Tibial nerve (tissue), 4 donors: ENCODE measurements around the gene ACOT11.

Source experiments
- CTCF ChIP-seq, 5 experiments: fragments of 200-600 bp in 3 of 5; fragments of 450-650 bp in 2 of 5; sonication (generic) in 3 of 5; IDR thresholded peaks; one replicate each; pipeline ENCODE4 v1.5.1; 2016 to 2019; ENCODE audit warnings: antibody characterized with exemption in 5 of 5, mild to moderate bottlenecking in 3 of 5, moderate library complexity in 2 of 5
- EP300 ChIP-seq, 2 donors: sonication (generic); formaldehyde crosslinking; IDR thresholded peaks; one replicate each; pipeline ENCODE4 v1.6.1; 2017; ENCODE audit warnings: antibody characterized with exemption in 2 of 2, mild to moderate bottlenecking in 1 of 2
- POLR2A ChIP-seq, 2 donors: fragments of 450-650 bp; IDR thresholded peaks; one replicate each; pipeline ENCODE4 v1.6.1; 2017; ENCODE audit warnings: antibody characterized with exemption in 2 of 2, mild to moderate bottlenecking in 2 of 2, moderate library complexity in 2 of 2

DNA sequence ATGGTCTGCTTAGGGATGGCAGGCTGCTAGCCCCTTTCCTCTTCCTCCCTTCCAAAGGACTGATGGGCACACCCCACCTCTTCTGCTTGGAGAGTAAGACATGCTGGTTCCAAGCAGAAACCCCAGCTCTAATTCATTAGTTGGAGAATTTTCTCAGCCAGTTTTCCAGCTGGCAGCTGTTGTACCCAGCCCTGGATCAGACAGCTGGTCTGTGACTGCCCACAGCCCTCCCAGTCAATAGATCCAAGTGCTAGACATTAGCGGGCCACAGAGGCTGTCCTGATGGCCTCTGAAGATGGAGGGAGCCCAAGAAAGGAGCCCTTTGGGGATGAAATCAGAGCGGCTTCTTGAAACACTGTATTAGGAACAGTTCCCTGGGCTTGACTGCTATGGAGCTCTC lies 35.8 kb downstream of the ACOT11 start:
- no peak for TF ChIP-seq CTCF (IDR thresholded peaks at IDR 0.05)
- no peak for TF ChIP-seq POLR2A (IDR thresholded peaks at IDR 0.05)
- TF ChIP-seq EP300 (IDR thresholded peaks at IDR 0.05): no peak
